Activated CD4-positive, CD25-positive, alpha-beta regulatory T cell treated with anti-CD3 and anti-CD28 coated beads, Interleukin-2, amount 50 U/mL, for 72 hours (primary cell): ENCODE results near the gene PLXNB1.
"Not testable (repeated sequence)": the region's sequence is repeated elsewhere in the genome, so short reads cannot be mapped to it uniquely, and the experiment has no call there.

Experiments used
- DNase-seq: peaks from one replicate; pipeline ENCODE4 v3.0.0; 2021

The PLXNB1 gene

DNA sequence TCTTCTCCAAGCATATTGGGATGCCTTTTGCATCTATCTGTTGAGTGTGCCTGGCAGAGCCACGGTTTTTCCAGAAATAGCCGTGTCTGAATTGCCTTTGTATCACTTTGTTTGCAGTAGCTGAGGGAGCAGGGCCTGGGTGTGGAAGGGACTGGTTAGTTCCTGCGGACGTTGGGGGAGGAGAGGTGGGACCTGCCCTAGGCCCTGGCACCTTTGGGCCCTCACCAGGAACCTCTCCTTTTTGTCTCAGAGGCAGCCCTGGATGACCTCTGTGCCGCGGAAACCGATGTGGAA lies 35.3 kb upstream of the PLXNB1 start:
- DNase-seq, result no peak

GRCh38 chr3:48464713-48465221 lies 34.9 kb upstream of the PLXNB1 start:
- no peak for DNase-seq

DNA sequence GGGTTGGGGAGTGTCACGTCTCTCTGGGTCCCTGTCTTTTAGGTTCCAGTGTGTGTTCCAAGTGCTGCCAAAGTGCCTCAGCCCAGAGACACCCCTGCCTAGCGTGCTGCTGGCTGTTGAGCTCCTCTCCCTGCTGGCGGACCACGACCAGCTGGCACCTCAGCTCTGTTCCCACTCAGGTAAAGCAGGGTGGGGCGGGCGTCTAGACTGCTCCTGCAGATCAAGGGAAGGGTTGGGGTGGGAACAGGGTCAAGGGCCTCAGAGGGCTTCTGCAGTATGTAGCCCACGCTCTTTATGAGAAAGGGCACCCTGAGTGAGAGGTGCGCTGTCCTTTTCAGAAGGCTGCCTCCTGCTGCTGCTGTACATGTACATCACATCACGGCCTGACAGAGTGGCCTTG lies 33.8 kb upstream of the PLXNB1 start:
- no peak for DNase-seq

DNA sequence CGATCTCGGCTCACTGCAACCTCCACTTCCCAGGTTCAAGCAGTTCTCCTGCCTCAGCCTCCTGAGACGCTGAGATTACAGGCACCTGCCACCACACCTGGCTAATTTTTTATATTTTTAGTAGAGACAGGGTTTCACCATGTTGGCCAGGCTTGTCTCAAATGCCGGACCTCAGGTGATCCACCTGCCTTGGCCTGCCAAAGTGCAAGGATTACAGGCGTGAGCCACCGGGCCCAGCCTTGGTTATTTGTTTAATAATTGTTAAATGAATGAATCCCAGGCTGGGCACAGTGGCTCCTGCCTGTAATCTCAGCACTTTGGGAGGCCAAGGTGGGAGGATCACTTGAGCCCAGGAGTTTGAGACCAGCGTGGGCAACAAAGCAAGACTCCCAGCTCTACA lies 31.9 kb upstream of the PLXNB1 start:
- not testable (repeated sequence) for DNase-seq

- DNase-seq, result no peak
Observed at GRCh38 chr3:48460517-48460902, 30.6 kb upstream of the PLXNB1 start.

DNA sequence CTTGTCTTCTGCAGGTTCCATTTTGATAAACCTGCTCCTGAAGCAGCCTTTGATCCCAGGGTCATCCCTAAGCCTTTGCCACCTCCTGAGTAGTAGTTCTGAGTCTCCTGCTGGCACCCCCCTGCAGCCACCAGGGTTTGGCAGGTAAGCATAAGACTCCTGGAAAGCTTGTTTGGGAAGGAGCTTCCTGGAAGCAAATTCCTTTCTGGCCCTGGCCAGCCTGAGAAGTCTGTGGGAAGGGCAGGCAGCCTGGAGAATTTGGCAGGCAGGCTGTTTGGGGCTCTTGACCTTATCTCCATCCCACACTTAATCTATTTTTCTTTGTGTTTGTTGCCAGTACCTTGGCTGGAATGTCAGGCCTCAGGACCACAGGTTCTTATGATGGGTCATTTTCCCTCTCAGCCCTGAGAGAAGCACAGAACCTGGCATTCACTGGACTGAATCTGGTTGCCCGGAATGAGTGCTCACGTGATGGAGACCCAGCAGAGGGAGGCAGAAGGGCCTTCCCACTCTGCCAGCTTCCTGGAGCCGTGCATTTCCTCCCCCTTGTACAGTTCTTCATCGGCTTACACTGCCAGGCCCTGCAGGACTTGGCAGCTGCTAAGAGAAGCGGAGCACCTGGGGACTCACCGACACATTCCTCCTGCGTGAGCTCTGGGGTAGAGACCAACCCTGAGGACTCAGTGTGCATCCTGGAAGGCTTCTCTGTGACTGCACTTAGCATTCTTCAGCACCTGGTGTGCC lies 30.1 kb upstream of the PLXNB1 start:
- no peak for DNase-seq

- no peak for DNase-seq
Observed at GRCh38 chr3:48459331-48459730, 29.4 kb upstream of the PLXNB1 start.

- no peak for DNase-seq
Observed at GRCh38 chr3:48456456-48456855, 26.6 kb upstream of the PLXNB1 start.

DNA sequence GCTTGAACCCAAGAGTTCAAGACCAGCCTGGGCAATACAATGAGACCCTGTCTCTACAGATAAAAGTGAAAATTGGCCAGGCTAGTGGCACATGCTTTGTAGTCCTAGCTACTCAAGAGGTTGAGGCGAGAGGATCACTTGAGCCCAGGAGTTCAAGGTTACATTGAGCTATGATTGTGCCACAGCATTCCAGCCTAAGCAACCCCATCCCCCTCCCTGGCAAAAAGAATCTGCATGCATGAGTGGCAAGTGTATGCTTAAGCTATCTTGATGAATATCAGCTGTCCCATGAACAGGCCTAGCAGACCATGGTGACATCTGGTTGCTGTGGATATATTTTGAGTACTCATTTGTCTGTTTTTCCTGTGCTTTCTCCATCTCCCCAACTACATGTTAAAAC lies 21.4 kb upstream of the PLXNB1 start:
- no peak for DNase-seq

DNA sequence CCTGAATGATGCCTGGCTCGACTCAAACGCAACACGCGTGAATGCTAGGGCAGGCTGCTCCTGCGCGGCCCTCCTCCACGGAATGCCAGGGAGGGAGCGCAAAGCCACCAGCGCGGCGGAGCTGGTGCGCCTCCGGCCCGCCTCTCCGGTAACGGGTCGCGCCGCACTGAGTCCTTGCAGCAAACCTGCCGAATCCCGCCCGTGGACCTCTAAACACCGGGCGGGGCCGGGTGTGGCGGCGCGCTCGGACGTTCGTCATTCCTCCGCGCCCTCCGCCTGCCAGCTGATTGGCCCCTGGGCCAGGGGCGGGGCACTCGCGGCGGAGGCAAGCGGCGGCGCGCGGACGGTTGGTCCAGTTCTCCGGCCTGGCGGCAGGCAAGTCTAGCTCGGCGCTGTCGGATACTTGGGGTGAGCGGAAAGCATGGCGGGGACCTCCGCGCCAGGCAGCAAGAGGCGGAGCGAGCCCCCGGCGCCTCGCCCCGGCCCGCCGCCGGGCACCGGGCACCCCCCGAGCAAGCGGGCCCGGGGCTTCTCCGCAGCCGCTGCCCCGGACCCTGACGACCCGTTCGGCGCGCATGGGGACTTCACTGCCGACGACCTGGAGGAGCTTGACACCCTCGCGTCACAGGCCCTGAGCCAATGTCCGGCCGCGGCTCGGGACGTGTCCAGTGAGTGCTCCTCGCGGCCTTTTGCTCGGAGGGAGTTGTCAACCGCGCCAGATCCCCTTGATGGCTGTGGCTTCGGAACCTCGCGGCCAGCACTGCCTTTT lies 16.7 kb upstream of the PLXNB1 start, which contains the start of gene ATRIP:
TSS of gene ATRIP (plus strand) at position 313 of the 769 bp plus-strand sequence. CDS start at position 422, 109 bp downstream.
- peak; percentile 90 for DNase-seq

DNA sequence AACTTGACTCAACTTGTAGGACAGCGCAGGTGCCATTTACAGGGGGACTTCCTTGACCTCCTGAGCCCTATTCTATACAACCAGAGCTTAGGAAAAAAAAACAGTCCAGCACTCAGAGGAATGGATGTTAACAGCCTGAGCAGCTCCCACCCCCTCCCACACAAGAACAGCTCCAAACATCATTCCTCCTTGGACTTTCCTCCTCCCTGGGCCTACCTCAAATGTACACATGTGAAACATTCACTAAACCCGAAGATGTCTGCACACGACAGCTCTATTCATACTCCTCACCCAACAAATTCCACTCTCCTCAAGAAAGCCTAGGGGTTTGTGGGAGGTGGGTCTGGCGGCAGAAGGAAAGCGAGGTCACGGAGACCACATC lies 16.1 kb upstream of the PLXNB1 start:
- DNase-seq, result no peak

- DNase-seq, result no peak
Observed at GRCh38 chr3:48445277-48445882, 15.5 kb upstream of the PLXNB1 start.

DNA sequence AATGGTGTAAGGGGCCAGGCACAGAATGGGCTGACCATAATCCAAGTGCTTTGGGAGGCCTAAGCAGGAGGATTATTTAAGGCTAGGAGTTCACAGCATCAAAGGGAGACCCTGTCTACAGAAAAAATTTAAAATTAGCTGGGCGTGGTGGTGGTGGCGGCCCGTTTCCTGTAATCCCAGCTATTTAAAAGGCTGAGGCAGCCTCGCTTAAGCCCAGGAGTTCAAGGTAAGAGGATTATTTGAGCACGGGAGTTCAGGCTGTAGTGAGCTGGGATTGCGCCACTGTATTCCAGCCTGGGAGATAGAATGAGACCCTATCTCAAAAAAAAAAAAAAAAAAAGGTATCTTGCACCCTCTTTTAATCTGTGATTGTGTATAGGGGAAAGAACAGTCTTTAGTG lies 12.1 kb upstream of the PLXNB1 start:
- DNase-seq, result no peak

DNA sequence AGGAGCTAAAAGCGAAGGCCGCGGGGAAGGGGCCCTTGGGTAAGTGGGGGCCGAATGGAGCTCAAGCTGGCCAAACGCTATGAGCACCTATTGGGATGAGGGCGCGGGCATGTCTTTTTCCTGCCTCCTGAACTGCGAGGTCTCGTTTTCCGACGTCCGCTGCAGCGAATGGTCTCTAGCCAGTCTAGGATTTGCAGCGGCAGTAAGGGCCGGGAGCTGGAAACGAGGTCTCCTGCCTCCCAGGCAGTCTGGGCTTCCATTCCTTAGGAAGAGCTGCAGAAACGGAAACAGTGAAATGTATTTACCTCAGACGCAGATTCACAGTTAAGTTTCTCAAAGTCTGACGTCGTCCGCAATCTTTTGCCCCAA lies 10.7 kb upstream of the PLXNB1 start:
- DNase-seq, result no peak

GRCh38 chr3:48439820-48440589 lies 10.1 kb upstream of the PLXNB1 start, which contains the start of the genes CCDC51 and TMA7:
Gene CCDC51 (minus strand): TSS chr3:48440119. CDS start chr3:48435128, 4,991 bp downstream.
Gene TMA7 (plus strand): TSS chr3:48440257. CDS start chr3:48440297, 40 bp downstream.
- DNase-seq, result peak; percentile 97

- DNase-seq, result no peak
Observed at GRCh38 chr3:48437812-48438211, 7.9 kb upstream of the PLXNB1 start.

GRCh38 chr3:48436855-48437254 lies 7.0 kb upstream of the PLXNB1 start:
- no peak for DNase-seq

- DNase-seq, result no peak
Observed at GRCh38 chr3:48436477-48436787, 6.5 kb upstream of the PLXNB1 start.

DNA sequence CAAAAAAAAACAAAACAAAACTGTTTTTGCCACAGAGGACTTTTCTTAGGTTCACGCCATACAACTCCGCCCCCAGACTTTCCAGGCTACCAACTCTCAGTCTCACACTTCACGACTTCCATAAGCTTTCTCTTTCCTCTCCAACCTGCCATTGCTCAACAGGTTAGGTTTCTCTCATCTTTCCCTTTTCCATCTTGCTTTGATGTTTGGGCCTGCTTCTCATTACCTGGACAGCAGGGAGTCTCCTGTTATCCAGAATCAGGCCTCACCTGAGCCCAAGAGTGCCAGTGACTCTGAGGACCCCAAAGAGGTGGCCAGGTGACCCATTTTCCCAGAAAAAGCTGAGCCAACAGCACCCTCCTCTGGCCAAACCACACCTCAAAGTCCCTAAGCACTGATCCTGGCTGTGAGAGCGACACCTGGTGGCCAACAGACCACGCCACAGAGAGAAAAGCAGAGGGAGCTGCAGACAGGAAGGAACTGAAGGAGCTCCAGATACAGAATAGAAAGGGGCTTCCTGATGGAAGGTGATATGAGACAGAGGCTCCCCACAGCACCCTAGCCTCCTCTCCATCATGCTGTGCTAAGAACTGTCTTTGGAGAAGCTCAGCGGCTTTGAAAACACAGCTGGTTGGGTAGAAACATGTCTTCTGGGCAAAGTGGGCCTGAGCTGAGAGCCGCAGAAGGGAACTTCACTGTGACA lies 6.0 kb upstream of the PLXNB1 start:
- DNase-seq, result peak; percentile 79

DNA sequence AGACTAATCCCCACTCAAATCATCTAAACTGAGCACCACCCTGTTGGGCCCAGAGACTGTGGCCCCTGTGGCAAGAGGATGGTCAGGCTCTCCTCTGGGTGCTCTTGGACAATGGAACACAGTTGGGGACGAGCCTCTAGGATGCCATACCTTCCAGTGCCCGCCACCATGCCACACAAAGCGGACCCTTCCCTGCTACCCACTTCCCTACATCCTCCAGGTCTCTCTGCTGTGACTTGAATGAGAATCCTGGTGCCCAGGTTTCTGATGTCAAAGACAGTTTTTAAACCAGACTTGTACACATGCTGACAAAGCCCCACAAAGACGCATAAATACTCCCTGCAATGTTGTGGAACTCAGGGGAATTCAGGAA lies 5.3 kb upstream of the PLXNB1 start:
- no peak for DNase-seq

DNA sequence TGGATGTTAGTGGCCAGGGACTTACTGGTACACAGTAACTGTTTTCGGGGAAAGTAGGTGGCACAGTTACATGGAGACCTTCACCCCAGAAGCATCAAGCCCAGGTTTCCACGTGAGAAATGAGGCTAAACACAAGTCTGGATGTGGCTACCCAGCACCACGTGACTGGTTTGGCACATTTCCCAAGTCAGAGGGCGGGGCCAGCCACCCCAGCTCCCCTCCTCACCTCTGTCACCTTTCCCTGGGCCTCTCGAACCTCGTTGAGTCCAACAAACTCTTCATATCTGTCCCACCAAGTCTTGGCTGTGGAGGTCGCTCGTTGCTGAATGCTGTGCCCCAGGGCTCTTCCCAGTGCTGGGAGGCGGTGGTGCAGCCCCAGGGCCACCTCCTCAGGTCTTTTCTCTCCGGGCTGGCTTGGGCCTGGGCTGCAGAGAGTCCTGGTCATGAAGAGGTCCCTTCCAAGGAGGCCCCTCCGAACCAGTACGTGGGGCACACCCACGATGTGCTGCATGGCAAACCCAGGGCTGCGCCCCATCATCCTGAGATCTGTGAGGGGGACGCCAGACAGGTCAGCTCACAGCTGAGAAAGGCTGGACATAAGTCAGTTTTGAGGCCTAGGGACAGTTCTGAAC lies 4.8 kb upstream of the PLXNB1 start:
- DNase-seq, result no peak

DNA sequence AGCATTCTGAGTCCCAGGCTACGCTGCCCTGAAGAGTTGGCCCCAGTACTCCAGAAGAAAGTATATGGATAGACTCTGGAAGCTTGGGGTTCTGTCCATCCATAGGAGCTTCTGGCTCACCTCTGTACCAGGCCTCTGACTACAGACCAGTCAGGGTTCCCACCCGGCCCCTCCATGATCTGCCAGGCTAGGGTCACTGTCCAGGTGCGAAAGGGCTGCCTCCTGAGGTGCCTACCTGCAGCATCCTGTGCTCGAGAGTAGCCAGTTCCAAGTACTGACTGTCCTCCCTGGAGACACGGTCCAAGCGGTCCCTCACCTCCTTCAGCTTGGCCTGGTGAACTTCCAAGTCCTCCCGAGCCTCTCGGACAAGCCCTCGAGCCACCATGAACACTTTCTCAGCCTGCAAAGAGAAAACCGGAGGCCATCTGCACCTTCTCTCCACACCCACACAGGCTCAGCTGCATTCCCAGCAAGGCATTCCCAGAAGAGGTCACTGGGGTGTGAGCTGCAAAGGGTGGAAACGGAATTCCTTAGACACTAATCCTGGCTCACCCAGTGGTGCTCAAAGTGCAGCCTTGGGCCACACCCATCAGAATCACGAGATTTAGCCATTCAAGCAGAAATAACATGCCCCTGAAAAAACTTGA lies 3.7 kb upstream of the PLXNB1 start:
- no peak for DNase-seq
